Smooth muscle cell (in vitro differentiated cells): Measurements from ENCODE around the gene RFX4. TPM values are rescaled to one million over a fixed set of nuclear protein-coding genes. Genes with fewer than 3 reads are reported as not detected.

Experiments used
- DNase-seq: peaks from one replicate; lab custom pipeline; 2025; ENCODE audit not compliant: unreplicated experiment; lab: John Stamatoyannopoulos, UW
- H2AFZ ChIP-seq: fragments of 200-600 bp; sonication (generic); 2 replicates; pipeline ENCODE4 v1.6.0; 2016; ENCODE audit warnings: antibody characterized with exemption, low read depth, mild to moderate bottlenecking
- H3F3A ChIP-seq: fragments of 200-600 bp; sonication (generic); 2 replicates; pipeline ENCODE4 v1.6.0; 2017; ENCODE audit warnings: antibody characterized with exemption, low read depth
- H3K27ac ChIP-seq: fragments of 200-600 bp; sonication (generic); 2 replicates; pipeline ENCODE4 v1.5.1; 2016; ENCODE audit warnings: low read depth, mild to moderate bottlenecking
- H3K27me3 ChIP-seq: fragments of 200-600 bp; sonication (generic); 2 replicates; pipeline ENCODE4 v1.6.1; 2016; ENCODE audit warnings: low read depth, mild to moderate bottlenecking
- H3K36me3 ChIP-seq: fragments of 200-600 bp; sonication (generic); 2 replicates; pipeline ENCODE4 v1.5.1; 2016; ENCODE audit warnings: low read depth
- H3K4me1 ChIP-seq: fragments of 200-600 bp; sonication (generic); 2 replicates; pipeline ENCODE4 v1.5.1; 2016; ENCODE audit warnings: low read depth
- H3K4me2 ChIP-seq: fragments of 200-600 bp; sonication (generic); 2 replicates; pipeline ENCODE4 v1.6.0; 2016; ENCODE audit warnings: mild to moderate bottlenecking
- H3K4me3 ChIP-seq: fragments of 200-600 bp; sonication (generic); 2 replicates; pipeline ENCODE4 v1.5.1; 2016; ENCODE audit warnings: mild to moderate bottlenecking
- H3K79me2 ChIP-seq: fragments of 200-600 bp; sonication (generic); 2 replicates; pipeline ENCODE4 v1.6.0; 2016; ENCODE audit warnings: low read depth, mild to moderate bottlenecking
- H3K9ac ChIP-seq: fragments of 200-600 bp; sonication (generic); 2 replicates; pipeline ENCODE4 v1.6.0; 2016; ENCODE audit warnings: low read depth
- H3K9me3 ChIP-seq: fragments of 200-600 bp; sonication (generic); replicated peaks from 2 replicates; pipeline ENCODE4 v1.5.1; 2016; ENCODE audit warnings: low read depth
- H4K20me1 ChIP-seq: fragments of 200-600 bp; sonication (generic); 2 replicates; pipeline ENCODE4 v1.6.0; 2016; ENCODE audit warnings: low read depth
- CTCF ChIP-seq: fragments of 200-600 bp; sonication (generic); IDR thresholded peaks from 2 replicates; pipeline ENCODE4 v1.5.1; 2017; ENCODE audit warnings: borderline replicate concordance, mild to moderate bottlenecking, antibody characterized with exemption; ENCODE audit not compliant: insufficient read depth, poor library complexity, severe bottlenecking
- WGBS: methylation state at CpG from one replicate; pipeline ENCODE4 v1.1.7; 2016; ENCODE audit warnings: low lambda C conversion rate; 5-methylcytosine and 5-hydroxymethylcytosine counted together
- polyA plus RNA-seq: library from polyadenylated mRNA; unstranded; fragments of >200 nt; fragmentation: Nextera tagmentation; extraction: Ambion mirVana; gene quantifications from 2 replicates; pipeline ENCODE4 v1.2.1, GENCODE V29; 2016
- total RNA-seq: library from RNA; depleted of rRNA; stranded (reverse); fragments of >200 nt; gene quantifications from 2 replicates; pipeline ENCODE4 v1.2.3, GENCODE V29; 2014

Gene RFX4
- total and polyA plus RNA-seq, 2 experiments from 2014 or later = not detected

- no peak for DNase-seq
- no peak for TF ChIP-seq CTCF
- H3K9ac ChIP-seq = no peak overlapping the region
- H3K79me2 ChIP-seq = no peaks in the 10 kb centered on the region
- H3K4me1 ChIP-seq = peaks cover 17% of the 10 kb centered on the region
- WGBS = 89% methylated on average over 6 of the region's 6 CpGs
- H4K20me1 ChIP-seq = no peaks in the 10 kb centered on the region
- H3K27ac ChIP-seq = no peak overlapping the region
- H3K36me3 ChIP-seq = no peaks in the 10 kb centered on the region
- H2AFZ ChIP-seq = no peak overlapping the region
- no peak overlapping the region for H3K4me2 ChIP-seq
- H3K27me3 ChIP-seq = no peaks in the 10 kb centered on the region
- no peaks in the 10 kb centered on the region for H3K9me3 ChIP-seq
- no peaks in the 10 kb centered on the region for H3F3A ChIP-seq
- H3K4me3 ChIP-seq = no peak overlapping the region
Measured at GRCh38 chr12:106671840-106672239, 89.0 kb downstream of the RFX4 start.

GRCh38 chr12:106672314-106673025 is 89.7 kb downstream of the RFX4 start:
- peaks cover 17% of the 10 kb centered on the region for H3K4me1 ChIP-seq
- H3K36me3 ChIP-seq = no peaks in the 10 kb centered on the region
- 62% methylated on average over 8 of the region's 8 CpGs for WGBS
- H3K27ac ChIP-seq = no peak overlapping the region
- no peak for DNase-seq
- H2AFZ ChIP-seq = no peak overlapping the region
- H3K27me3 ChIP-seq = no peaks in the 10 kb centered on the region
- H3K9me3 ChIP-seq = no peaks in the 10 kb centered on the region
- no peaks in the 10 kb centered on the region for H3F3A ChIP-seq
- H3K79me2 ChIP-seq = no peaks in the 10 kb centered on the region
- no peak overlapping the region for H3K9ac ChIP-seq
- TF ChIP-seq CTCF = no peak
- H3K4me3 ChIP-seq = no peak overlapping the region
- no peak overlapping the region for H3K4me2 ChIP-seq
- H4K20me1 ChIP-seq = no peaks in the 10 kb centered on the region

- H3K9me3 ChIP-seq = no peaks in the 10 kb centered on the region
- H3F3A ChIP-seq = no peaks in the 10 kb centered on the region
- H4K20me1 ChIP-seq = no peaks in the 10 kb centered on the region
- H2AFZ ChIP-seq = no peak overlapping the region
- H3K9ac ChIP-seq = no peak overlapping the region
- WGBS = 65% methylated on average over 8 of the region's 8 CpGs
- no peak for TF ChIP-seq CTCF
- DNase-seq = no peak
- H3K36me3 ChIP-seq = no peaks in the 10 kb centered on the region
- peaks cover 17% of the 10 kb centered on the region for H3K4me1 ChIP-seq
- no peak overlapping the region for H3K4me2 ChIP-seq
- H3K4me3 ChIP-seq = no peak overlapping the region
- H3K27me3 ChIP-seq = no peaks in the 10 kb centered on the region
- H3K27ac ChIP-seq = no peak overlapping the region
- H3K79me2 ChIP-seq = no peaks in the 10 kb centered on the region
Measured at GRCh38 chr12:106673141-106673540, 90.3 kb downstream of the RFX4 start.
